ENCODE results near the gene GALNTL6.
"Not testable (repeated sequence)": the region's sequence is repeated elsewhere in the genome, so short reads cannot be mapped to it uniquely, and the experiment has no call there.

- not testable (repeated sequence) for TF ChIP-seq POLR2A (IDR thresholded peaks at IDR 0.05; ENCODE audit: low read length); GATA1 (IDR thresholded peaks at IDR 0.05; ENCODE audit: low read depth, low read length)
These were observed 1074.2 kb downstream of the GALNTL6 start for GRCh38 chr4:172887358-172887757.
